Measurements from ENCODE around the gene HOXA6. TPM values are rescaled to one million over a fixed set of nuclear protein-coding genes. Genes with fewer than 3 reads are reported as not detected.

The HOXA6 gene
- total and polyA plus RNA-seq, 2 donors (not counting 1 experiment from before 2014, with no cell fraction given): 0.18 to 0.49 TPM

- WGBS (ENCODE audit: insufficient coverage): 34% methylated on average over 31 of the region's 35 CpGs
- Histone ChIP-seq H3K9me3 (ENCODE audit: control extremely low read depth in 1 of 3, control insufficient read depth in 2 of 3, insufficient read depth in 1 of 3, low read length in 2 of 3) (peaks cover 0 to 28% (median 0%) of the 10 kb centered on the region in 3 donors), H3K9ac (ENCODE audit: low read length) (peak overlapping the region; percentile 91), H2AFZ (ENCODE audit: insufficient read depth, low read depth, low read length, poor library complexity, severe bottlenecking) (no peak overlapping the region), H4K20me1 (ENCODE audit: control insufficient read depth, insufficient read depth, low read length, poor library complexity, severe bottlenecking) (peaks cover 12% of the 10 kb centered on the region), H3K79me2 (ENCODE audit: control insufficient read depth, insufficient read depth, low read length) (no peaks in the 10 kb centered on the region), H3K4me2 (replicated peaks; ENCODE audit: low read depth, low read length, poor library complexity, severe bottlenecking) (peak overlapping the region; percentile 97), H3K27ac (ENCODE audit: low read length in 2 of 2) (no peak overlapping the region), H3K36me3 (replicated peaks in 1 of 2; ENCODE audit: control extremely low read depth in 1 of 2, control insufficient read depth in 1 of 2, extremely low read depth in 1 of 2, insufficient read depth in 2 of 2, low read length in 1 of 2) (no peaks in the 10 kb centered on the region), H3K4me1 (ENCODE audit: control insufficient read depth in 2 of 2, insufficient read depth in 2 of 2, low read length in 2 of 2) (peaks cover 44 to 49% of the 10 kb centered on the region in 2 donors), H3K27me3 (replicated peaks in 1 of 4; ENCODE audit: control extremely low read depth in 1 of 4, control insufficient read depth in 3 of 4, insufficient read depth in 4 of 4, low read length in 3 of 4) (peaks cover 0 to 81% (median 55%) of the 10 kb centered on the region in 4 experiments), H3K4me3 (ENCODE audit: control extremely low read depth in 1 of 5, extremely low read depth in 1 of 5, insufficient read depth in 1 of 5, low read depth in 2 of 5, low read length in 4 of 5) (peak overlapping the region in 1 of 5 experiments; percentile 77)
- CTCF ChIA-PET: interaction anchor here (1.1 to 1.5 kb wide), 2 partner anchors 51 to 53 kb away, joined by 3 to 4 read pairs; no protein-coding TSS in a partner anchor
- DNase-seq: peak; percentile 21
- Mint-ChIP-seq H3K4me3 (peak overlapping the region; percentile 88), H3K27me3 (peaks cover 61% of the 10 kb centered on the region), H3K27ac (no peak overlapping the region), H3K4me1 (peaks cover 44% of the 10 kb centered on the region), H3K9me3 (ENCODE audit: insufficient read depth) (no peaks in the 10 kb centered on the region)
- POLR2A ChIA-PET: interaction anchor here (0.7 kb wide), 1 partner anchor 1459 kb away, joined by 11 read pairs; no protein-coding TSS in a partner anchor
- no peak for ATAC-seq (ENCODE audit: low read depth)
- intact Hi-C loops (cut with micrococcal nuclease): loop anchor here (2.0 to 5.0 kb wide), 4 partner anchors 233 to 1236 kb away; partner anchors contain the start of gene SKAP2
- TF ChIP-seq CTCF (IDR thresholded peaks at IDR 0.05): no peak
- TF ChIP-seq EZH2 (IDR thresholded peaks at IDR 0.05; ENCODE audit: borderline replicate concordance, insufficient read depth, low read depth, low read length, poor library complexity, severe bottlenecking): no peak
Observed at GRCh38 chr7:27097686-27098577, 49.6 kb downstream of the HOXA6 start.

Measured in B cell (primary cell).